ENCODE data around the gene TRAPPC10. TPM values are rescaled to one million over a fixed set of nuclear protein-coding genes. Genes with fewer than 3 reads are reported as not detected.

TRAPPC10 gene
- total and polyA plus RNA-seq, 2 donors from 2014 or later = 8.8 to 48.5 TPM

- Histone ChIP-seq H3K36me3 (ENCODE audit: control insufficient read depth in 2 of 3, insufficient read depth in 3 of 3, low read length in 3 of 3) (peaks cover 6 to 42% (median 19%) of the 10 kb centered on the region in 3 donors), H3K4me1 (ENCODE audit: control insufficient read depth in 2 of 3, insufficient read depth in 2 of 3, low read depth in 1 of 3, low read length in 3 of 3) (peaks cover 0 to 2% (median 0%) of the 10 kb centered on the region in 3 donors), H3K27me3 (ENCODE audit: control insufficient read depth, insufficient read depth, low read length) (no peaks in the 10 kb centered on the region), H3K9me3 (ENCODE audit: control insufficient read depth in 2 of 3, insufficient read depth in 1 of 3, low read length in 3 of 3) (no peaks in the 10 kb centered on the region), H3K27ac (ENCODE audit: low read depth in 2 of 2, low read length in 2 of 2) (no peak overlapping the region), H3K4me3 (ENCODE audit: low read length in 3 of 3) (no peak overlapping the region), H3K9ac (ENCODE audit: low read length in 3 of 3) (no peak overlapping the region)
- FAIRE-seq (no peak), DNase-seq (no peak)
- TF ChIP-seq, protein P1, sequence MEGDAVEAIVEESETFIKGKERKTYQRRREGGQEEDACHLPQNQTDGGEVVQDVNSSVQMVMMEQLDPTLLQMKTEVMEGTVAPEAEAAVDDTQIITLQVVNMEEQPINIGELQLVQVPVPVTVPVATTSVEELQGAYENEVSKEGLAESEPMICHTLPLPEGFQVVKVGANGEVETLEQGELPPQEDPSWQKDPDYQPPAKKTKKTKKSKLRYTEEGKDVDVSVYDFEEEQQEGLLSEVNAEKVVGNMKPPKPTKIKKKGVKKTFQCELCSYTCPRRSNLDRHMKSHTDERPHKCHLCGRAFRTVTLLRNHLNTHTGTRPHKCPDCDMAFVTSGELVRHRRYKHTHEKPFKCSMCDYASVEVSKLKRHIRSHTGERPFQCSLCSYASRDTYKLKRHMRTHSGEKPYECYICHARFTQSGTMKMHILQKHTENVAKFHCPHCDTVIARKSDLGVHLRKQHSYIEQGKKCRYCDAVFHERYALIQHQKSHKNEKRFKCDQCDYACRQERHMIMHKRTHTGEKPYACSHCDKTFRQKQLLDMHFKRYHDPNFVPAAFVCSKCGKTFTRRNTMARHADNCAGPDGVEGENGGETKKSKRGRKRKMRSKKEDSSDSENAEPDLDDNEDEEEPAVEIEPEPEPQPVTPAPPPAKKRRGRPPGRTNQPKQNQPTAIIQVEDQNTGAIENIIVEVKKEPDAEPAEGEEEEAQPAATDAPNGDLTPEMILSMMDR (IDR thresholded peaks at IDR 0.05; ENCODE audit: borderline replicate concordance, extremely low read depth, insufficient read depth) = no peak
- intact Hi-C loops (cut with DNase I) = no loop called here
These were observed 60.0 kb downstream of the TRAPPC10 start for GRCh38 chr21:44072111-44072510.

DNA sequence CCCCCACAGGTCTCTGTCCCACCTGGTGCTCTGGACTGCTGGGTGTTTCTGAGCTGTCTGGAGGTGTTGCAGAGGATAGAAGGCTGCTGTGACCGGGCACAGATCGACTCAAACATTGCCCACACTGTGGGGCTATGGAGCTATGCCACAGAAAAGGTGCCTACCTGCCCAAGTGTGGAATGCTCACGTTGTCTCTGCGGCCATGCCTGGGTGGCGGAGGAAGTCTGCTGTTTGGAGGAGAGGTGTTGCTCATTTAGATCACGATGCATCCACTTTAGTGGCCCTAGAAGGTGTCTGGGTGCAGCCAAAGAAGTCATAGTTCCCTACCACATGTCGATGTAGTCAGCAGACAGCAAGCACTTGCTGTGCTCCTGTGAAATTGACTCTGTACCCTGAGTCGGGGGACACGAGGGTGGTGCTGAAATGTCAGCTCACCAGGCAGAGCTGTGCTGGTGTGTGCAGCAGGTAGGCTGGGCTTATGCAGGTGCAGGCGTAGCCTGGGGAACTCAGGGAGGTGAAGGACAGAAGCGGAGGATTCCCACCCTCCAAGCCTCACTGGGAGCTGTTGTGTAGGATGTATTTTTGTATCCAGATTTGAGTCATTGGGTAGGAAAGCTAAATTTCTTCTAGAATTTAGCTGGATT is 62.3 kb downstream of the TRAPPC10 start:
- FAIRE-seq = no peak
- intact Hi-C loops (cut with DNase I) = no loop called here

GRCh38 chr21:44076316-44076715 is 64.2 kb downstream of the TRAPPC10 start:
- H3K36me3 ChIP-seq (ENCODE audit: control insufficient read depth in 2 of 3, insufficient read depth in 3 of 3, low read length in 3 of 3) = peaks cover 10 to 54% (median 27%) of the 10 kb centered on the region in 3 donors
- no peaks in the 10 kb centered on the region for H3K9me3 ChIP-seq (ENCODE audit: control insufficient read depth in 2 of 3, insufficient read depth in 1 of 3, low read length in 3 of 3)
- no peak overlapping the region for H3K9ac ChIP-seq (ENCODE audit: low read length in 3 of 3)
- TF ChIP-seq, protein P1 (IDR thresholded peaks at IDR 0.05; ENCODE audit: borderline replicate concordance, extremely low read depth, insufficient read depth) = no peak
- no peak overlapping the region for H3K27ac ChIP-seq (ENCODE audit: low read depth in 2 of 2, low read length in 2 of 2)
- FAIRE-seq (no peak), DNase-seq (no peak)
- no peak overlapping the region for H3K4me3 ChIP-seq (ENCODE audit: low read length in 3 of 3)
- no peaks in the 10 kb centered on the region for H3K4me1 ChIP-seq (ENCODE audit: control insufficient read depth in 2 of 3, insufficient read depth in 2 of 3, low read depth in 1 of 3, low read length in 3 of 3)
- H3K27me3 ChIP-seq (ENCODE audit: control insufficient read depth, insufficient read depth, low read length) = no peaks in the 10 kb centered on the region
- intact Hi-C loops (cut with DNase I) = no loop called here

More for the DNA sequence above, 62.3 kb downstream of the TRAPPC10 start:
- no peak for DNase-seq
- no peak overlapping the region for H3K27ac ChIP-seq (ENCODE audit: low read depth in 2 of 2, low read length in 2 of 2)
- no peak overlapping the region for H3K9ac ChIP-seq (ENCODE audit: low read length in 3 of 3)
- peaks cover 10 to 50% (median 28%) of the 10 kb centered on the region in 3 donors for H3K36me3 ChIP-seq (ENCODE audit: control insufficient read depth in 2 of 3, insufficient read depth in 3 of 3, low read length in 3 of 3)
- no peaks in the 10 kb centered on the region for H3K9me3 ChIP-seq (ENCODE audit: control insufficient read depth in 2 of 3, insufficient read depth in 1 of 3, low read length in 3 of 3)
- no peaks in the 10 kb centered on the region for H3K4me1 ChIP-seq (ENCODE audit: control insufficient read depth in 2 of 3, insufficient read depth in 2 of 3, low read depth in 1 of 3, low read length in 3 of 3)
- no peaks in the 10 kb centered on the region for H3K27me3 ChIP-seq (ENCODE audit: control insufficient read depth, insufficient read depth, low read length)
- TF ChIP-seq, protein P1 (IDR thresholded peaks at IDR 0.05; ENCODE audit: borderline replicate concordance, extremely low read depth, insufficient read depth) = peak; percentile 11
- no peak overlapping the region for H3K4me3 ChIP-seq (ENCODE audit: low read length in 3 of 3)

Data from kidney (tissue), 14 donors.